ENCODE results near the gene RACK1. TPM values are rescaled to one million over a fixed set of nuclear protein-coding genes. Genes with fewer than 3 reads are reported as not detected.
"Not testable (repeated sequence)": the region's sequence is repeated elsewhere in the genome, so short reads cannot be mapped to it uniquely, and the experiment has no call there.

Gene RACK1
- total and polyA plus RNA-seq, 2 experiments from 2014 or later: 2,372 to 4,798 TPM

DNA sequence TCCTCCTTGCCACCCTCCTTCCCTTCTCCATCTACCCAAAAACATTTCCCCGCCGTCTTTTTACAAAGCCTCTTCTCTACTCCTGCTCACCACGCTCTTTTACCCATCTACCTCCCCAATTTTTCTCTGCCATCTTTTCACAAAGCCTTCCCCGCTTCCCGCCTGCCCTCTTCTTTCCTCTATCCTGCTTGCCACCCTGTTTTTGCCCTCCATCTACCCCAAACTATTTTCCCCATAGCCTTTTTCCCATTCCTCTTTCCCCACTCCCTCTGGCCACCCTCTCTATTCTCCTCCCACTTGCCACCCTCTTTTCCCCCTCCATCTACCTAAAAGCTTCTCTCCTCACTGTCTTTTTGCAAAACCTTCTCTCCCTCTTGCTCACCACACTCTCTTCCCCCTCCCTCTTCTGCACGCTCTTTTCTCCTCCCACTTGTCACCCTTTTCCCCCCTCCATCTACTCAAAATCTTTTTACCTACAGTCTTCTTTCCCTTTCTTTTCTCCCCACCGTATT is 36.6 kb upstream of the RACK1 start (continued):
- TF ChIP-seq, protein P1, sequence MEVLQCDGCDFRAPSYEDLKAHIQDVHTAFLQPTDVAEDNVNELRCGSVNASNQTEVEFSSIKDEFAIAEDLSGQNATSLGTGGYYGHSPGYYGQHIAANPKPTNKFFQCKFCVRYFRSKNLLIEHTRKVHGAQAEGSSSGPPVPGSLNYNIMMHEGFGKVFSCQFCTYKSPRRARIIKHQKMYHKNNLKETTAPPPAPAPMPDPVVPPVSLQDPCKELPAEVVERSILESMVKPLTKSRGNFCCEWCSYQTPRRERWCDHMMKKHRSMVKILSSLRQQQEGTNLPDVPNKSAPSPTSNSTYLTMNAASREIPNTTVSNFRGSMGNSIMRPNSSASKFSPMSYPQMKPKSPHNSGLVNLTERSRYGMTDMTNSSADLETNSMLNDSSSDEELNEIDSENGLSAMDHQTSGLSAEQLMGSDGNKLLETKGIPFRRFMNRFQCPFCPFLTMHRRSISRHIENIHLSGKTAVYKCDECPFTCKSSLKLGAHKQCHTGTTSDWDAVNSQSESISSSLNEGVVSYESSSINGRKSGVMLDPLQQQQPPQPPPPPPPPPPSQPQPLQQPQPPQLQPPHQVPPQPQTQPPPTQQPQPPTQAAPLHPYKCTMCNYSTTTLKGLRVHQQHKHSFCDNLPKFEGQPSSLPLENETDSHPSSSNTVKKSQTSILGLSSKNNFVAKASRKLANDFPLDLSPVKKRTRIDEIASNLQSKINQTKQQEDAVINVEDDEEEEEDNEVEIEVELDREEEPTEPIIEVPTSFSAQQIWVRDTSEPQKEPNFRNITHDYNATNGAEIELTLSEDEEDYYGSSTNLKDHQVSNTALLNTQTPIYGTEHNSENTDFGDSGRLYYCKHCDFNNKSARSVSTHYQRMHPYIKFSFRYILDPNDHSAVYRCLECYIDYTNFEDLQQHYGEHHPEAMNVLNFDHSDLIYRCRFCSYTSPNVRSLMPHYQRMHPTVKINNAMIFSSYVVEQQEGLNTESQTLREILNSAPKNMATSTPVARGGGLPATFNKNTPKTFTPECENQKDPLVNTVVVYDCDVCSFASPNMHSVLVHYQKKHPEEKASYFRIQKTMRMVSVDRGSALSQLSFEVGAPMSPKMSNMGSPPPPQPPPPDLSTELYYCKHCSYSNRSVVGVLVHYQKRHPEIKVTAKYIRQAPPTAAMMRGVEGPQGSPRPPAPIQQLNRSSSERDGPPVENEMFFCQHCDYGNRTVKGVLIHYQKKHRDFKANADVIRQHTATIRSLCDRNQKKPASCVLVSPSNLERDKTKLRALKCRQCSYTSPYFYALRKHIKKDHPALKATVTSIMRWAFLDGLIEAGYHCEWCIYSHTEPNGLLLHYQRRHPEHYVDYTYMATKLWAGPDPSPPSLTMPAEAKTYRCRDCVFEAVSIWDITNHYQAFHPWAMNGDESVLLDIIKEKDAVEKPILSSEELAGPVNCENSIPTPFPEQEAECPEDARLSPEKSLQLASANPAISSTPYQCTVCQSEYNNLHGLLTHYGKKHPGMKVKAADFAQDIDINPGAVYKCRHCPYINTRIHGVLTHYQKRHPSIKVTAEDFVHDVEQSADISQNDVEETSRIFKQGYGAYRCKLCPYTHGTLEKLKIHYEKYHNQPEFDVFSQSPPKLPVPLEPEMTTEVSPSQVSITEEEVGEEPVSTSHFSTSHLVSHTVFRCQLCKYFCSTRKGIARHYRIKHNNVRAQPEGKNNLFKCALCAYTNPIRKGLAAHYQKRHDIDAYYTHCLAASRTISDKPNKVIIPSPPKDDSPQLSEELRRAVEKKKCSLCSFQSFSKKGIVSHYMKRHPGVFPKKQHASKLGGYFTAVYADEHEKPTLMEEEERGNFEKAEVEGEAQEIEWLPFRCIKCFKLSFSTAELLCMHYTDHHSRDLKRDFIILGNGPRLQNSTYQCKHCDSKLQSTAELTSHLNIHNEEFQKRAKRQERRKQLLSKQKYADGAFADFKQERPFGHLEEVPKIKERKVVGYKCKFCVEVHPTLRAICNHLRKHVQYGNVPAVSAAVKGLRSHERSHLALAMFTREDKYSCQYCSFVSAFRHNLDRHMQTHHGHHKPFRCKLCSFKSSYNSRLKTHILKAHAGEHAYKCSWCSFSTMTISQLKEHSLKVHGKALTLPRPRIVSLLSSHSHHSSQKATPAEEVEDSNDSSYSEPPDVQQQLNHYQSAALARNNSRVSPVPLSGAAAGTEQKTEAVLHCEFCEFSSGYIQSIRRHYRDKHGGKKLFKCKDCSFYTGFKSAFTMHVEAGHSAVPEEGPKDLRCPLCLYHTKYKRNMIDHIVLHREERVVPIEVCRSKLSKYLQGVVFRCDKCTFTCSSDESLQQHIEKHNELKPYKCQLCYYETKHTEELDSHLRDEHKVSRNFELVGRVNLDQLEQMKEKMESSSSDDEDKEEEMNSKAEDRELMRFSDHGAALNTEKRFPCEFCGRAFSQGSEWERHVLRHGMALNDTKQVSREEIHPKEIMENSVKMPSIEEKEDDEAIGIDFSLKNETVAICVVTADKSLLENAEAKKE (CRISPR knock-in tag; IDR thresholded peaks at IDR 0.05): no peak
- TF ChIP-seq POLR2AphosphoS5 (IDR thresholded peaks at IDR 0.05; ENCODE audit: low read depth): no peak

DNA sequence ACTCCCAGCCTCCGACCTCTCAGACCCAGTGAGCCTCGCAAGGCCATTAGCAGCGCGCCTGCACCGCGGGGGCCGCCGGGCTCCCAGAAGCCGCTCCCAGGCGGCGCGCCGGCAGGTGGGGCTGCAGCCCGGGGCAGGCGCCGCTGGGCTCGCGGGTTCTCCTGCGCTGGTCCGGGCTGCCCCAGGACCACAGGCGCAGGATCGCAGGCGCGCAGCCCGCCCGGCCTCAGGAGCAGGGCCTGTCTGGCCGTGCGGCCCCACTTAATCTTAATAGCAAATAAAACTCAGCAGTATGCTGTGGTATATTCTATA is 29.7 kb upstream of the RACK1 start:
- peak overlapping the region; percentile 72; the same call in 2 of the 3 replicates for H3K4me3 Mint-ChIP-seq
- H3K36me3 Mint-ChIP-seq (ENCODE audit: low read depth); H3K27me3 Mint-ChIP-seq (ENCODE audit: insufficient read depth, low read depth, poor library complexity); H2AFZ ChIP-seq; H3K9me2 ChIP-seq (ENCODE audit: insufficient read depth); H3K79me2 ChIP-seq (replicated peaks; ENCODE audit: insufficient read depth); H3K27ac Mint-ChIP-seq; H3F3A ChIP-seq (replicated peaks; ENCODE audit: low read depth); H4K20me1 ChIP-seq (replicated peaks; ENCODE audit: insufficient read depth); H3K4me1 ChIP-seq (ENCODE audit: insufficient read depth); H3K27me3 ChIP-seq (ENCODE audit: insufficient read depth); H3K4me1 Mint-ChIP-seq; H3K36me3 ChIP-seq (ENCODE audit: insufficient read depth); H3K9me3 Mint-ChIP-seq; H3K27ac ChIP-seq (ENCODE audit: low read depth): not testable (repeated sequence)
- peak overlapping the region; percentile 67 for H3K4me3 ChIP-seq
- ATAC-seq (peak; percentile 98), DNase-seq (ENCODE audit: low spot score) (peak; percentile 81)
- H3K4me2 ChIP-seq: peak overlapping the region; percentile 68
- TF ChIP-seq, protein P2, sequence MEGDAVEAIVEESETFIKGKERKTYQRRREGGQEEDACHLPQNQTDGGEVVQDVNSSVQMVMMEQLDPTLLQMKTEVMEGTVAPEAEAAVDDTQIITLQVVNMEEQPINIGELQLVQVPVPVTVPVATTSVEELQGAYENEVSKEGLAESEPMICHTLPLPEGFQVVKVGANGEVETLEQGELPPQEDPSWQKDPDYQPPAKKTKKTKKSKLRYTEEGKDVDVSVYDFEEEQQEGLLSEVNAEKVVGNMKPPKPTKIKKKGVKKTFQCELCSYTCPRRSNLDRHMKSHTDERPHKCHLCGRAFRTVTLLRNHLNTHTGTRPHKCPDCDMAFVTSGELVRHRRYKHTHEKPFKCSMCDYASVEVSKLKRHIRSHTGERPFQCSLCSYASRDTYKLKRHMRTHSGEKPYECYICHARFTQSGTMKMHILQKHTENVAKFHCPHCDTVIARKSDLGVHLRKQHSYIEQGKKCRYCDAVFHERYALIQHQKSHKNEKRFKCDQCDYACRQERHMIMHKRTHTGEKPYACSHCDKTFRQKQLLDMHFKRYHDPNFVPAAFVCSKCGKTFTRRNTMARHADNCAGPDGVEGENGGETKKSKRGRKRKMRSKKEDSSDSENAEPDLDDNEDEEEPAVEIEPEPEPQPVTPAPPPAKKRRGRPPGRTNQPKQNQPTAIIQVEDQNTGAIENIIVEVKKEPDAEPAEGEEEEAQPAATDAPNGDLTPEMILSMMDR (conservative IDR thresholded peaks at IDR 0.05; ENCODE audit: low read depth in 2 of 2): peak in 1 of 2 experiments; percentile 52; a peak in 2 of 4 replicates

Data from GM23338 (cell line).